Keratinocyte (primary cell): ENCODE results near the gene GYG1.

Source experiments
- EZH2 ChIP-seq: IDR thresholded peaks from one replicate; pipeline ENCODE4 v1.6.1; 2012; ENCODE audit warnings: inconsistent platforms, mild to moderate bottlenecking, low read length, moderate library complexity
- TF ChIP-seq, protein P1 (sequence below), 3 experiments: IDR thresholded peaks in 1 of 3; conservative IDR thresholded peaks in 1 of 3; optimal IDR thresholded peaks in 1 of 3; 2 replicates in 2 of 3; 3 replicates in 1 of 3; pipeline versions ENCODE3 to v1.5.1; 2011; ENCODE audit warnings: low read length in 3 of 3, mild to moderate bottlenecking in 3 of 3, moderate library complexity in 2 of 3, control low read depth in 1 of 3, inconsistent platforms in 1 of 3; ENCODE audit not compliant: insufficient read depth in 2 of 3; ENCODE audit errors: extremely low read depth in 1 of 3

DNA sequence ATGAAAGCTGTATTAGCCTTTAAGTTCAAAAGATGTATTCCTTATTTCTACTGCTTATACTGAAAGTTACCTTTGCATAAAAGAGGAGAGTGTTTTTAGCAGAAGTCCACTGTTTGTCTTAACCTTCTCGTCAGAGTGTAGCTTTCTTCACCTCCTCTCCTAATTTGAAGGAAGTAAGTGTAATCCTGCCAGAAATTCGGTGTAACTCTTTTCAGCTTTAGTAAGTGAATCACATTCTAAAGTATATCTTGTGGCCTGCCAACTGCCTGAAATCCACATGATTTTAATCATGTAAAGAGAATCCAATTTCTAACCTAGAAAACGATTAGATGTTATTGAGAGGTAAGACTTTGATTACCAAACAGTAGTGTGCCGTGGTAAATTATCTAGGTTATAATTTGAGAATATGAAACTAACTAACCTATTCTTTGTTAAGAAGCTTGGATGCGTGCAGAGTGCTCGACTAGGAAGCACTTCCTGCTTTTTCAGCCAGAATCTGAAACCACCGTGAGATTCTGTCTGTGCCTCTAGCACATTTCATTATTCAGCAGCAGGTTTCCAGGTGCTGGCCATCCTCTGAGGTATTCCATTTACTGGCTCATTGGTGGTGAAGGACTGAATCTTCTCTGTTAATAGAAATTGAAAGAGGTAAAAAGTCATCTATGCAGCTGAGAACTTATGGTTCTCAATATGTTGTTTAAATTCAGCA, 7.5 kb downstream of the GYG1 start:
- TF ChIP-seq, protein P1, sequence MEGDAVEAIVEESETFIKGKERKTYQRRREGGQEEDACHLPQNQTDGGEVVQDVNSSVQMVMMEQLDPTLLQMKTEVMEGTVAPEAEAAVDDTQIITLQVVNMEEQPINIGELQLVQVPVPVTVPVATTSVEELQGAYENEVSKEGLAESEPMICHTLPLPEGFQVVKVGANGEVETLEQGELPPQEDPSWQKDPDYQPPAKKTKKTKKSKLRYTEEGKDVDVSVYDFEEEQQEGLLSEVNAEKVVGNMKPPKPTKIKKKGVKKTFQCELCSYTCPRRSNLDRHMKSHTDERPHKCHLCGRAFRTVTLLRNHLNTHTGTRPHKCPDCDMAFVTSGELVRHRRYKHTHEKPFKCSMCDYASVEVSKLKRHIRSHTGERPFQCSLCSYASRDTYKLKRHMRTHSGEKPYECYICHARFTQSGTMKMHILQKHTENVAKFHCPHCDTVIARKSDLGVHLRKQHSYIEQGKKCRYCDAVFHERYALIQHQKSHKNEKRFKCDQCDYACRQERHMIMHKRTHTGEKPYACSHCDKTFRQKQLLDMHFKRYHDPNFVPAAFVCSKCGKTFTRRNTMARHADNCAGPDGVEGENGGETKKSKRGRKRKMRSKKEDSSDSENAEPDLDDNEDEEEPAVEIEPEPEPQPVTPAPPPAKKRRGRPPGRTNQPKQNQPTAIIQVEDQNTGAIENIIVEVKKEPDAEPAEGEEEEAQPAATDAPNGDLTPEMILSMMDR (optimal IDR thresholded peaks at IDR 0.05 in 1 of 3, IDR thresholded peaks at IDR 0.05 in 1 of 3, conservative IDR thresholded peaks at IDR 0.05 in 1 of 3; ENCODE audit: extremely low read depth in 1 of 3, insufficient read depth in 2 of 3, low read length in 3 of 3): no peak
- TF ChIP-seq EZH2: no peak
